Epithelial cell of prostate (primary cell): ENCODE results near the gene PDXDC1.
"Not testable (repeated sequence)": the region's sequence is repeated elsewhere in the genome, so short reads cannot be mapped to it uniquely, and the experiment has no call there.

Source experiments
- DNase-seq: peaks from one replicate; pipeline ENCODE4 v3.0.0-alpha.2; 2011; ENCODE audit warnings: low read depth, low spot score
- H3K27ac ChIP-seq: fragments of 450-650 bp; 2 replicates; pipeline ENCODE4 v1.5.1; 2017; ENCODE audit warnings: mild to moderate bottlenecking

PDXDC1 gene

GRCh38 chr16:14974656-14975417 lies at the start of gene PDXDC1:
Gene PDXDC1 (plus strand): TSS chr16:14975026. CDS start chr16:14975200, 174 bp downstream.
- peak within 1 kb of the TSS; percentile 73 for H3K27ac ChIP-seq
- peak; percentile 43 for DNase-seq

- H3K27ac ChIP-seq, DNase-seq: not testable (repeated sequence)
These were observed 46.6 kb upstream of the PDXDC1 start for GRCh38 chr16:14928064-14928714.

- not testable (repeated sequence) for H3K27ac ChIP-seq
These were observed 45.6 kb upstream of the PDXDC1 start for GRCh38 chr16:14929176-14929575.

GRCh38 chr16:14930246-14930645 lies 44.6 kb upstream of the PDXDC1 start:
- DNase-seq, H3K27ac ChIP-seq: not testable (repeated sequence)

More at GRCh38 chr16:14929176-14929575, 45.6 kb upstream of the PDXDC1 start:
- not testable (repeated sequence) for DNase-seq

GRCh38 chr16:14930971-14931370 lies 43.9 kb upstream of the PDXDC1 start:
- DNase-seq = not testable (repeated sequence)

GRCh38 chr16:14932581-14933375 lies 42.0 kb upstream of the PDXDC1 start:
- DNase-seq, H3K27ac ChIP-seq: not testable (repeated sequence)

More at GRCh38 chr16:14930971-14931370, 43.9 kb upstream of the PDXDC1 start:
- H3K27ac ChIP-seq = not testable (repeated sequence)

GRCh38 chr16:14937143-14937542 lies 37.7 kb upstream of the PDXDC1 start, which contains the start of gene NPIPA1:
Gene NPIPA1 (plus strand): TSS chr16:14937443. CDS start chr16:14937443, 0 bp downstream.
- H3K27ac ChIP-seq, DNase-seq: not testable (repeated sequence)

- DNase-seq, H3K27ac ChIP-seq: not testable (repeated sequence)
These were observed 36.8 kb upstream of the PDXDC1 start for GRCh38 chr16:14937994-14938393.

- not testable (repeated sequence) for H3K27ac ChIP-seq
These were observed 32.1 kb upstream of the PDXDC1 start for GRCh38 chr16:14942686-14943085.

GRCh38 chr16:14955546-14956231 lies 19.1 kb upstream of the PDXDC1 start:
- DNase-seq = no peak
- H3K27ac ChIP-seq = no peak overlapping the region

More at GRCh38 chr16:14942686-14943085, 32.1 kb upstream of the PDXDC1 start:
- DNase-seq = not testable (repeated sequence)

GRCh38 chr16:14957576-14958322 lies 17.1 kb upstream of the PDXDC1 start:
- no peak overlapping the region for H3K27ac ChIP-seq

GRCh38 chr16:14958323-14958600 lies 16.6 kb upstream of the PDXDC1 start:
- no peak overlapping the region for H3K27ac ChIP-seq
- no peak for DNase-seq

More at GRCh38 chr16:14957576-14958322, 17.1 kb upstream of the PDXDC1 start:
- DNase-seq = no peak

- H3K27ac ChIP-seq = no peak overlapping the region
- DNase-seq = no peak
These were observed 15.9 kb upstream of the PDXDC1 start for GRCh38 chr16:14958970-14959369.

- no peak for DNase-seq
- no peak overlapping the region for H3K27ac ChIP-seq
These were observed 13.2 kb upstream of the PDXDC1 start for GRCh38 chr16:14961405-14962186.

- no peak for DNase-seq
These were observed 11.3 kb upstream of the PDXDC1 start for GRCh38 chr16:14963281-14964173.

GRCh38 chr16:14965328-14965727 lies 9.5 kb upstream of the PDXDC1 start:
- no peak for DNase-seq
- H3K27ac ChIP-seq = no peak overlapping the region

More at GRCh38 chr16:14963281-14964173, 11.3 kb upstream of the PDXDC1 start:
- H3K27ac ChIP-seq = no peak overlapping the region

GRCh38 chr16:14969795-14970194 lies 5.0 kb upstream of the PDXDC1 start:
- not testable (repeated sequence) for DNase-seq, H3K27ac ChIP-seq
